ENCODE results near the gene CNTNAP2. TPM values are rescaled to one million over a fixed set of nuclear protein-coding genes. Genes with fewer than 3 reads are reported as not detected.
"Not testable (repeated sequence)": the region's sequence is repeated elsewhere in the genome, so short reads cannot be mapped to it uniquely, and the experiment has no call there.

Gene CNTNAP2
- total RNA-seq, 1 donor, result 7.6 TPM

DNA sequence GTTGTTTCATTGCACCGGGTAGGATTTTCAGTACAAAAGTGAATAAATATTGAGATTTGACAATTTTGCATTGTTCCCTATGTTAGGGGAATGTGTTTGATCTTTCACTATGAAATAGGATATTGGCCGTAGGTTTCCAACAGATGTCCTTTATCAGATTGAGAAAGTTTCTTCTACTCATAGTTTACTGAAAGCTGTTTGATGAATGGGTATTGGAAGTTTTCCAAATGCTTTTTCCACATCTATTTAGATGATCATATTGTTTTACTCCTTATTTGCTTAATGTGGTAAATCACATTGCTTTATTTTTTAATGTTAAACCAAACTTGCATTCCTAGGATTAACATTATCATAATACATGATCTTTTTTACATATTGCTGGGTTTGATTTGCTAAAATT, 2296.1 kb downstream of the CNTNAP2 start:
- Histone ChIP-seq H3K36me3 (ENCODE audit: insufficient read depth, low read length) (no peaks in the 10 kb centered on the region), H3K79me2 (ENCODE audit: insufficient read depth, low read length) (no peaks in the 10 kb centered on the region), H3K27me3 (ENCODE audit: insufficient read depth, low read length) (no peaks in the 10 kb centered on the region), H3K27ac (ENCODE audit: low read depth, low read length) (no peak overlapping the region), H3K4me1 (ENCODE audit: insufficient read depth, low read length) (no peaks in the 10 kb centered on the region), H3K4me3 (ENCODE audit: insufficient read depth, low read length) (no peak overlapping the region), H3K9me3 (ENCODE audit: low read depth, low read length) (no peaks in the 10 kb centered on the region), H4K20me1 (ENCODE audit: insufficient read depth, low read length) (no peaks in the 10 kb centered on the region), H2AFZ (ENCODE audit: low read length) (no peak overlapping the region), H3K4me2 (ENCODE audit: insufficient read depth, low read length) (no peak overlapping the region)
- TF ChIP-seq, protein P1, sequence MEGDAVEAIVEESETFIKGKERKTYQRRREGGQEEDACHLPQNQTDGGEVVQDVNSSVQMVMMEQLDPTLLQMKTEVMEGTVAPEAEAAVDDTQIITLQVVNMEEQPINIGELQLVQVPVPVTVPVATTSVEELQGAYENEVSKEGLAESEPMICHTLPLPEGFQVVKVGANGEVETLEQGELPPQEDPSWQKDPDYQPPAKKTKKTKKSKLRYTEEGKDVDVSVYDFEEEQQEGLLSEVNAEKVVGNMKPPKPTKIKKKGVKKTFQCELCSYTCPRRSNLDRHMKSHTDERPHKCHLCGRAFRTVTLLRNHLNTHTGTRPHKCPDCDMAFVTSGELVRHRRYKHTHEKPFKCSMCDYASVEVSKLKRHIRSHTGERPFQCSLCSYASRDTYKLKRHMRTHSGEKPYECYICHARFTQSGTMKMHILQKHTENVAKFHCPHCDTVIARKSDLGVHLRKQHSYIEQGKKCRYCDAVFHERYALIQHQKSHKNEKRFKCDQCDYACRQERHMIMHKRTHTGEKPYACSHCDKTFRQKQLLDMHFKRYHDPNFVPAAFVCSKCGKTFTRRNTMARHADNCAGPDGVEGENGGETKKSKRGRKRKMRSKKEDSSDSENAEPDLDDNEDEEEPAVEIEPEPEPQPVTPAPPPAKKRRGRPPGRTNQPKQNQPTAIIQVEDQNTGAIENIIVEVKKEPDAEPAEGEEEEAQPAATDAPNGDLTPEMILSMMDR (IDR thresholded peaks at IDR 0.05; ENCODE audit: extremely low read depth, low read depth, low read length), result no peak
- DNase-seq (ENCODE audit: insufficient read length, low spot score, missing footprints), result no peak

DNA sequence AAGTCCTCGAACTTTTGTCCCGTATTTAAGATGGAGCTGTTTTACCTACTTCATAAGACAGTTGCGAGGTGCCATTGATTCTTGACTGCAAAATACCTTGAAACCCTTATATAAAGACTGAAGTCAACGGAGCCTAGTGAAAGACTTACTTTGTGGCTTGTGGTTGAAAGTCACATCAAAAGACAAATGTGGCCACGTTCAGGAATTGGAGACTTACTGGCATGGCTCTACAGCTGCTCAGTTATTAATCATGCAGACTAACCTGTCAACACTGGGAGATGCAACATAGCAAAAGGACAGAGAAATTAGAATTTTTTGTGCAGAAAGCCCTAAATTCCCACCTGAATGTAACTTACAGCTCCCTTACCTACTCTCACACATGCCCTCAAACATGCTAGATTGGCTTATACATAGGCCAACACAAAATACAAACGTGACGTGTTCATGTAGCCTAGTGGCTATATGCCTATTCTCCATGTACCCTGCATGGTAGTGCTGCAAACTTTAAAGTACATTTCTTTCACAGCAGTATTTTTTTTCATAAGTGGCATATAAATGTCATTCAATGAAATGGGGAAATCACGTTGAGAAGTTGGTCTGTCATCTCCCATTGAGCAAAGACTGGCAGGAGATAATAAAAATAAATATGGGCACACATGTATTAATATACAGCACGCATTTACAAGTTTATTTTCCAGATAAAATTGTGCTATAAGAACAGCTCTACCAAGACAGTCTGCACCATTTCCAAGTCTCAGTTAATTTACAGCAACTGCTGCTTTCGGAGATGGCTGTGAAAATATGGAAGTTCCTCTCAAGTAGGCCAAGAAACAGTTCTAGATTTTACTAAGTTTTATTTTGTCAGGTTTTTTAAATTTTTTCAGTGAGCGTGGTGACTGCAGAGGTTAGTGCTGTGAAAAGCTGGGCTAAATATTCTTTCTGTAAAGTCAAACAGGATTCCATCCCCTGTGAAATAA, 2303.5 kb downstream of the CNTNAP2 start:
- Histone ChIP-seq H4K20me1 (ENCODE audit: insufficient read depth, low read length) (no peaks in the 10 kb centered on the region), H3K9me3 (ENCODE audit: low read depth, low read length) (no peaks in the 10 kb centered on the region), H3K27me3 (ENCODE audit: insufficient read depth, low read length) (no peaks in the 10 kb centered on the region), H3K79me2 (ENCODE audit: insufficient read depth, low read length) (no peaks in the 10 kb centered on the region), H3K36me3 (ENCODE audit: insufficient read depth, low read length) (no peaks in the 10 kb centered on the region), H2AFZ (ENCODE audit: low read length) (no peak overlapping the region), H3K4me3 (ENCODE audit: insufficient read depth, low read length) (no peak overlapping the region), H3K27ac (ENCODE audit: low read depth, low read length) (no peak overlapping the region), H3K4me2 (ENCODE audit: insufficient read depth, low read length) (no peak overlapping the region), H3K4me1 (ENCODE audit: insufficient read depth, low read length) (no peaks in the 10 kb centered on the region)
- TF ChIP-seq, protein P1 (IDR thresholded peaks at IDR 0.05; ENCODE audit: extremely low read depth, low read depth, low read length), result no peak
- DNase-seq (ENCODE audit: insufficient read length, low spot score, missing footprints), result peak; percentile 53

DNA sequence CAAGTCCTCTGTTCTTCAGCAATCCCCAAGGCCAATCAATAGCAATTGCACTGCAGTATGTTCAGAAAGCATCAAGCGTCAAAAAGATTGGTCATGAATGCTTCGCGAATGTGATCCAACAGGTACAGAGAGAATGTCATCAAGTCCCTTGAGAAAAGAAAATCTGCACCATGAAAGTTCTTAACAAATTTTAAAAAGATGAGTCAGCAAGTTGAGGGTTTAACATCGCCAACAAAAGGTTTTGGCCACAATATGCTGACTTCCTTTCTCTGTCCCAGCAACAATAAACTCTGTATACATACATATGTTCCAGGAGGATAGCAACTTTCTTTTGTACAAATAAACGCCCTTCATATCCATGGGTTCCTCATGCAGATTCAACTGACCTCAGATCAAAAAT, 2305.4 kb downstream of the CNTNAP2 start:
- Histone ChIP-seq H3K4me1 (ENCODE audit: insufficient read depth, low read length) (no peaks in the 10 kb centered on the region), H3K4me2 (ENCODE audit: insufficient read depth, low read length) (no peak overlapping the region), H3K79me2 (ENCODE audit: insufficient read depth, low read length) (no peaks in the 10 kb centered on the region), H3K27me3 (ENCODE audit: insufficient read depth, low read length) (no peaks in the 10 kb centered on the region), H3K27ac (ENCODE audit: low read depth, low read length) (no peak overlapping the region), H2AFZ (ENCODE audit: low read length) (no peak overlapping the region), H3K36me3 (ENCODE audit: insufficient read depth, low read length) (no peaks in the 10 kb centered on the region), H3K9me3 (ENCODE audit: low read depth, low read length) (no peaks in the 10 kb centered on the region), H4K20me1 (ENCODE audit: insufficient read depth, low read length) (no peaks in the 10 kb centered on the region), H3K4me3 (ENCODE audit: insufficient read depth, low read length) (no peak overlapping the region)
- no peak for DNase-seq (ENCODE audit: insufficient read length, low spot score, missing footprints)
- TF ChIP-seq, protein P1 (IDR thresholded peaks at IDR 0.05; ENCODE audit: extremely low read depth, low read depth, low read length), result no peak

DNA sequence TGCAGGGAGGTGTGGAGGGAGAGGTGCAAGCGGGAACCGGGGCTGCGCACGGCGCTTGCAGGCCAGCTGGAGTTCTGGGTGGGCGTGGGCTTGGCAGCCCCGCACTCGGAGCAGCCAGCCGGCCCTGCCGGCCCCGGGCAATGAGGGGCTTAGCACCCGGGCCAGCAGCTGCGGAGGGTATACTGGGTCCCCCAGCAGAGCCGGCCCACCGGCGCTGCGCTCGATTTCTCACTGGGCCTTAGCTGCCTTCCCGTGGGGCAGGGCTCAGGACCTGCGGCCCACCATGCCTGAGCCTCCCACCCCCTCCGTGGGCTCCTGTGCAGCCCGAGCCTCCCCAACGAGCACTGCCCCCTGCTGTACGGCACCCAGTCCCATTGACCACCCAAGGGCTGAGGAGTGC, 2309.8 kb downstream of the CNTNAP2 start:
- H4K20me1 ChIP-seq (ENCODE audit: insufficient read depth, low read length); H3K4me1 ChIP-seq (ENCODE audit: insufficient read depth, low read length); H3K27ac ChIP-seq (ENCODE audit: low read depth, low read length); H3K9me3 ChIP-seq (ENCODE audit: low read depth, low read length); H3K79me2 ChIP-seq (ENCODE audit: insufficient read depth, low read length); H3K4me3 ChIP-seq (ENCODE audit: insufficient read depth, low read length); H2AFZ ChIP-seq (ENCODE audit: low read length); DNase-seq (ENCODE audit: insufficient read length, low spot score, missing footprints); H3K36me3 ChIP-seq (ENCODE audit: insufficient read depth, low read length); H3K4me2 ChIP-seq (ENCODE audit: insufficient read depth, low read length); H3K27me3 ChIP-seq (ENCODE audit: insufficient read depth, low read length): not testable (repeated sequence)

GRCh38 chr7:148430690-148431089, 2314.1 kb downstream of the CNTNAP2 start:
- not testable (repeated sequence) for H4K20me1 ChIP-seq (ENCODE audit: insufficient read depth, low read length); H3K27ac ChIP-seq (ENCODE audit: low read depth, low read length); H3K36me3 ChIP-seq (ENCODE audit: insufficient read depth, low read length); H3K4me3 ChIP-seq (ENCODE audit: insufficient read depth, low read length); DNase-seq (ENCODE audit: insufficient read length, low spot score, missing footprints); H3K4me1 ChIP-seq (ENCODE audit: insufficient read depth, low read length); H3K79me2 ChIP-seq (ENCODE audit: insufficient read depth, low read length); H2AFZ ChIP-seq (ENCODE audit: low read length); H3K9me3 ChIP-seq (ENCODE audit: low read depth, low read length); H3K4me2 ChIP-seq (ENCODE audit: insufficient read depth, low read length); H3K27me3 ChIP-seq (ENCODE audit: insufficient read depth, low read length)
